ENCODE data around the gene KRTAP10-9.

Gene KRTAP10-9

DNA sequence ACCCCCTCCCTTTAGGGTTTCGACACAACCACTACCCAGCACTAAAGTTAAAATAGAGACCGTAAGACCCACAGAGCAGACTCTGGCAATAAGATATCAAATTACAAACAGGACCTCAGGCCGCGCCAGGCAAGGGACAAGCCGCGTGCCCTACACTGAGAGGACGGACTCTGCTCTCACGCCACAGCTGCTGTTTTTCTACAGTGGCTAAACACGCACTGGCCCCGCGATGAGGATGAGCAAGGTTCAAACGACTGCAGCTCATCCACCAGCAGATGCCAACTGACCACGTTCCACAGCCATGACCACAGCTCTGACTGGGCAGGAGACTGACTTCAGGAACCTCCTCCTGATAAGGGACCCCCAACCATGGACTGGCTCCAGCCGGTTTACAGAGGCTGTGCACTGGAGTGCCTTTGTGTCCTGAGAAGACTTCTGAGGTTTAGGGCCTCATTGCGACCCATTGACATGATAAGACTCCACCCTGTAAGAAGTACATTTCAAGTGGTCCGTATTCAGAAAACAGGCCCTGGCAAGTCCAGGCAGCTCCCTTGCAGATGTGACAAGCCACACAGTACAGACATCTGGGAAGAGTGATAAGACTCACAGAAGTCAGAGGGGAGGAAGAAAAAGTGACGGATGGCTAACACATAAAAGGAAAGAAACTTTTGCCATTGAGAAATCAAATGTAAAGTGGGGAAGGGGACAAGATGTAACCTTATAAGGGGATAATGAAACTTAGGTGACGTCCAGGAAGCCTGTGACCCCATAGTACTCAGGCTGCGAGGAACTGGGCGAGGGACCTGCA is 33.1 kb upstream of the KRTAP10-9 start:
- no peak overlapping the region for H4K8ac ChIP-seq (ENCODE audit: low read depth, low read length)
- H4K5ac ChIP-seq (ENCODE audit: low read length), result no peak overlapping the region
- peak overlapping the region; percentile 49 for H3K56ac ChIP-seq (ENCODE audit: low read length)
- no peaks in the 10 kb centered on the region for H3K36me3 ChIP-seq (ENCODE audit: control insufficient read depth, insufficient read depth, low read length)
- H2AK5ac ChIP-seq (ENCODE audit: low read length), result no peak overlapping the region
- H3K79me1 ChIP-seq (ENCODE audit: low read length), result no peaks in the 10 kb centered on the region
- DNase-seq, result peak; percentile 22
- H3K4ac ChIP-seq (ENCODE audit: low read depth, low read length), result no peak overlapping the region
- H3K27ac ChIP-seq (ENCODE audit: low read depth, low read length), result no peak overlapping the region
- WGBS (ENCODE audit: extremely low coverage, insufficient coverage, low lambda C conversion rate), result no CpG with 5 or more reads among the region's 20 CpGs
- no peak overlapping the region for H3K23ac ChIP-seq (ENCODE audit: low read length)
- no peak overlapping the region for H3K4me3 ChIP-seq (ENCODE audit: low read length)
- H2BK15ac ChIP-seq (replicated peaks; ENCODE audit: low read depth), result no peak overlapping the region
- no peak overlapping the region for H2BK5ac ChIP-seq (ENCODE audit: low read length)
- H3K4me2 ChIP-seq (ENCODE audit: low read length), result no peak overlapping the region
- no peaks in the 10 kb centered on the region for H3K79me2 ChIP-seq (ENCODE audit: control insufficient read depth, insufficient read depth, low read length)
- no peak overlapping the region for H2BK120ac ChIP-seq (ENCODE audit: low read depth, low read length)
- no peak overlapping the region for H3K9ac ChIP-seq (ENCODE audit: low read length)
- peaks cover 4% of the 10 kb centered on the region for H3K4me1 ChIP-seq (ENCODE audit: control insufficient read depth, low read depth, low read length)
- H3K18ac ChIP-seq (ENCODE audit: low read length), result peak overlapping the region; percentile 31
- no peaks in the 10 kb centered on the region for H3K27me3 ChIP-seq (ENCODE audit: insufficient read depth, low read length, poor library complexity)

DNA sequence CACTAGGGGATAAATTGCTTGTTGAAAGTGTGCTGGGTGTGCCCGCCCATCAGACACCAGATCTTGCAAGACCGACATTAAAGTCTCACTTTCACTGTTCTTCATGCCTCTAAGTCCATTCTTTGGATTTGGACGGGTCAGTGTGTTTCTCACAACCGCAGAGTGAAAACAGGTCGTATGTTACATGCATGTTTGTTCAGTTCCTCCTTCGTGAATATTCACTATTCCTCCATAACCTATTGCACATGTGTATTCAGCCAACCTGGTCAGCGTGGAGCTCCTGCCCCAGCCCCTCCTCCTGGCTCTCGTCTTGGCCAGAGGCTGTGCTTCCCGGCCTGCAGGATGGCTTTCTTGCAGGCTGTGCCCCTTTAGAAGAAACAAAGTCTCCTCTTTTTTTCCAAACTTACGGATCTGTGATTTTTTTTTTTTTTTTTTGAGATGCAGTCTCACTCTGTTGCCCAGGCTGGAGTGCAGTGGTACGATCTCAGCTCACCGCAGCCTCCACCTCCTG is 32.4 kb upstream of the KRTAP10-9 start:
- H2BK15ac ChIP-seq (replicated peaks; ENCODE audit: low read depth), result no peak overlapping the region
- DNase-seq, result no peak
- H3K4ac ChIP-seq (ENCODE audit: low read depth, low read length), result no peak overlapping the region
- H3K79me1 ChIP-seq (ENCODE audit: low read length), result no peaks in the 10 kb centered on the region
- H3K79me2 ChIP-seq (ENCODE audit: control insufficient read depth, insufficient read depth, low read length), result no peaks in the 10 kb centered on the region
- no peak overlapping the region for H3K4me3 ChIP-seq (ENCODE audit: low read length)
- no peak overlapping the region for H3K9ac ChIP-seq (ENCODE audit: low read length)
- H3K4me2 ChIP-seq (ENCODE audit: low read length), result no peak overlapping the region
- H3K27me3 ChIP-seq (ENCODE audit: insufficient read depth, low read length, poor library complexity), result no peaks in the 10 kb centered on the region
- H4K5ac ChIP-seq (ENCODE audit: low read length), result no peak overlapping the region
- no peaks in the 10 kb centered on the region for H3K36me3 ChIP-seq (ENCODE audit: control insufficient read depth, insufficient read depth, low read length)
- no peak overlapping the region for H2BK120ac ChIP-seq (ENCODE audit: low read depth, low read length)
- no peak overlapping the region for H2BK5ac ChIP-seq (ENCODE audit: low read length)
- no peak overlapping the region for H3K27ac ChIP-seq (ENCODE audit: low read depth, low read length)
- H3K56ac ChIP-seq (ENCODE audit: low read length), result no peak overlapping the region
- H2AK5ac ChIP-seq (ENCODE audit: low read length), result no peak overlapping the region
- peaks cover 4% of the 10 kb centered on the region for H3K4me1 ChIP-seq (ENCODE audit: control insufficient read depth, low read depth, low read length)
- WGBS (ENCODE audit: extremely low coverage, insufficient coverage, low lambda C conversion rate), result no CpG with 5 or more reads among the region's 12 CpGs
- no peak overlapping the region for H4K8ac ChIP-seq (ENCODE audit: low read depth, low read length)
- no peak overlapping the region for H3K23ac ChIP-seq (ENCODE audit: low read length)
- H3K18ac ChIP-seq (ENCODE audit: low read length), result no peak overlapping the region

DNA sequence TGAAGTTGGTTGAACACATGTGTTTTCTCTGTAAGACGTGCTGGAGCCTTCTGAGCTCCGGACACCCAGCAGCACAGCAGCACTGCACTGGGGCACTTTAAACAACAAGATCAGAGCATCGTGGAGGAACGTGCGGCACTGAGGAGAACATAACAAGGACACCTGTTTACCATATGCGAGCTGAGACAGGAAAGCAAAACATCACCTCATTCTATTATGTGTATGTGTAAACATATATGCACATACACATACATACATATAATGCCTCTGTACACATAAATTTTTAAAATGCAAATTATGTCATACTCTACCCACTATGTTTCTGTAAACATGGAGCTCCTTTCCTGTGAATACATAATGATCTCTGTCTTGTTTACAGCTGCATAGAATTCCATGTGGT is 31.4 kb upstream of the KRTAP10-9 start:
- Histone ChIP-seq H3K4ac (ENCODE audit: low read depth, low read length) (no peak overlapping the region), H4K8ac (ENCODE audit: low read depth, low read length) (no peak overlapping the region), H3K56ac (ENCODE audit: low read length) (no peak overlapping the region), H3K9ac (ENCODE audit: low read length) (no peak overlapping the region), H3K4me1 (ENCODE audit: control insufficient read depth, low read depth, low read length) (peaks cover 4% of the 10 kb centered on the region), H3K27ac (ENCODE audit: low read depth, low read length) (no peak overlapping the region), H3K79me2 (ENCODE audit: control insufficient read depth, insufficient read depth, low read length) (no peaks in the 10 kb centered on the region), H2BK15ac (replicated peaks; ENCODE audit: low read depth) (no peak overlapping the region), H3K4me3 (ENCODE audit: low read length) (no peak overlapping the region), H3K18ac (ENCODE audit: low read length) (no peak overlapping the region), H2BK5ac (ENCODE audit: low read length) (no peak overlapping the region), H3K27me3 (ENCODE audit: insufficient read depth, low read length, poor library complexity) (no peaks in the 10 kb centered on the region), H3K36me3 (ENCODE audit: control insufficient read depth, insufficient read depth, low read length) (no peaks in the 10 kb centered on the region), H3K79me1 (ENCODE audit: low read length) (no peaks in the 10 kb centered on the region), H2BK120ac (ENCODE audit: low read depth, low read length) (no peak overlapping the region), H3K4me2 (ENCODE audit: low read length) (no peak overlapping the region), H2AK5ac (ENCODE audit: low read length) (no peak overlapping the region), H4K5ac (ENCODE audit: low read length) (no peak overlapping the region), H3K23ac (ENCODE audit: low read length) (no peak overlapping the region)
- no CpG with 5 or more reads among the region's 6 CpGs for WGBS (ENCODE audit: extremely low coverage, insufficient coverage, low lambda C conversion rate)
- DNase-seq, result no peak

DNA sequence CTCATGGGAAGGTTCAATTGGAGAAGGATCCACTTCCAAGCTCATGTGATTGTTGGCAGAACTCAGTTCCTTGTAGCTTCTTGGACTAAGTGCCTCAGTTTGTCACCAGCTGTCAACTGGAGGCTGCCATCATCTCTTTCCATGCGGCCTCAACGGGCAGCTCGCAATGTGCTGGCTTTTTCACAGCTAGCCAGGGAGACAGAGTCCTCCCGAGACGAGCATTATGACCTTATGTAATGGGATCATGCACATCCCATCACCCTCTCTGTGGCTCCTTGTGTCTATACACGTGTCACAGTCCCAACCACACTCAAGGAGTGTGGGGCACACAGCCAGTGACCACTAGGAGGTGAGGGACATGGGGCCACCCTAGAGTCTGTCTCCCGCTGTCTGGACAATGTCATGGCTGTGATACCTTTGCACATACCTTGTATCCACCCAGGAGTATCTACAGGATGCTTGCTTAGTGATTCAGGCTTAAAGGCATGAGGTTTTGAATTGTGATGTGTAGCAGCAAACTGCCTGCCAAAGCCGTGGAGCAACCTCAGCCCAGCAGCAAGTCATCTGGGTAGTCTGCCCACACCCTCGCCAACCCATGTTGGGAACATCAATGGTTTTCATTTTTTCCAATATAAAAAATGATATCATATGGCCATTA is 30.7 kb upstream of the KRTAP10-9 start:
- Histone ChIP-seq H3K27me3 (ENCODE audit: insufficient read depth, low read length, poor library complexity) (no peaks in the 10 kb centered on the region), H3K56ac (ENCODE audit: low read length) (peak overlapping the region; percentile 10), H3K27ac (ENCODE audit: low read depth, low read length) (no peak overlapping the region), H2BK15ac (replicated peaks; ENCODE audit: low read depth) (no peak overlapping the region), H3K18ac (ENCODE audit: low read length) (no peak overlapping the region), H3K4me1 (ENCODE audit: control insufficient read depth, low read depth, low read length) (peaks cover 4% of the 10 kb centered on the region), H3K4me3 (ENCODE audit: low read length) (no peak overlapping the region), H3K79me1 (ENCODE audit: low read length) (no peaks in the 10 kb centered on the region), H4K8ac (ENCODE audit: low read depth, low read length) (no peak overlapping the region), H3K4ac (ENCODE audit: low read depth, low read length) (no peak overlapping the region), H3K4me2 (ENCODE audit: low read length) (no peak overlapping the region), H2BK120ac (ENCODE audit: low read depth, low read length) (no peak overlapping the region), H3K23ac (ENCODE audit: low read length) (no peak overlapping the region), H3K9ac (ENCODE audit: low read length) (no peak overlapping the region), H3K36me3 (ENCODE audit: control insufficient read depth, insufficient read depth, low read length) (no peaks in the 10 kb centered on the region), H3K79me2 (ENCODE audit: control insufficient read depth, insufficient read depth, low read length) (no peaks in the 10 kb centered on the region), H2BK5ac (ENCODE audit: low read length) (no peak overlapping the region), H2AK5ac (ENCODE audit: low read length) (peak overlapping the region; percentile 63), H4K5ac (ENCODE audit: low read length) (no peak overlapping the region)
- no CpG with 5 or more reads among the region's 9 CpGs for WGBS (ENCODE audit: extremely low coverage, insufficient coverage, low lambda C conversion rate)
- no peak for DNase-seq

DNA sequence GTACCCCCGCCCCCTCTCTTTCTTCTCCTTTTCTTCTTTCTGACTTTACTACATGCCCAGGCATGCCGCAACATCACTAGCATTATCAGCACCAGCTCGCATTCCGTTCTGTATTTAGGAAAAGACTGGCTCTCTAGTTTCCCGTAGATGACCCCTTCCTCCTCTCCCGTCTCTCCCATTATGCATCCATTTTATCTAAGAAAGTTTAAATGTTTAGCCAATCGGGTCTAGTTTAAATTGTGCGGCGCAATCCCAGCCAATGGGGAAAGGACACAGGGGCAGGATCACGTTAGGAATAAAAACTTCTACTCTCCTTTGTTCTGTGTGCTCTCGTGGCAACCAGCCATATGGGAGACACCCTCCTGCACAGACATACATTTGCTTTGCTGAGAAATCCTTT is 28.8 kb upstream of the KRTAP10-9 start:
- H4K8ac ChIP-seq (ENCODE audit: low read depth, low read length), result no peak overlapping the region
- H4K5ac ChIP-seq (ENCODE audit: low read length), result no peak overlapping the region
- H2AK5ac ChIP-seq (ENCODE audit: low read length), result no peak overlapping the region
- no peak overlapping the region for H3K56ac ChIP-seq (ENCODE audit: low read length)
- H3K18ac ChIP-seq (ENCODE audit: low read length), result peak overlapping the region; percentile 29
- peak; percentile 30 for DNase-seq
- no peaks in the 10 kb centered on the region for H3K79me1 ChIP-seq (ENCODE audit: low read length)
- no peak overlapping the region for H3K27ac ChIP-seq (ENCODE audit: low read depth, low read length)
- H3K4me2 ChIP-seq (ENCODE audit: low read length), result no peak overlapping the region
- H3K79me2 ChIP-seq (ENCODE audit: control insufficient read depth, insufficient read depth, low read length), result no peaks in the 10 kb centered on the region
- H2BK5ac ChIP-seq (ENCODE audit: low read length), result no peak overlapping the region
- no peaks in the 10 kb centered on the region for H3K27me3 ChIP-seq (ENCODE audit: insufficient read depth, low read length, poor library complexity)
- WGBS (ENCODE audit: extremely low coverage, insufficient coverage, low lambda C conversion rate), result no CpG with 5 or more reads among the region's 11 CpGs
- no peak overlapping the region for H3K4ac ChIP-seq (ENCODE audit: low read depth, low read length)
- H2BK15ac ChIP-seq (replicated peaks; ENCODE audit: low read depth), result no peak overlapping the region
- H2BK120ac ChIP-seq (ENCODE audit: low read depth, low read length), result no peak overlapping the region
- H3K4me1 ChIP-seq (ENCODE audit: control insufficient read depth, low read depth, low read length), result peaks cover 4% of the 10 kb centered on the region
- no peak overlapping the region for H3K4me3 ChIP-seq (ENCODE audit: low read length)
- no peak overlapping the region for H3K9ac ChIP-seq (ENCODE audit: low read length)
- no peaks in the 10 kb centered on the region for H3K36me3 ChIP-seq (ENCODE audit: control insufficient read depth, insufficient read depth, low read length)
- no peak overlapping the region for H3K23ac ChIP-seq (ENCODE audit: low read length)
